ENCODE results near the gene ZNF689.
"Not testable (repeated sequence)": the region's sequence is repeated elsewhere in the genome, so short reads cannot be mapped to it uniquely, and the experiment has no call there.

Gene ZNF689

GRCh38 chr16:30590869-30591268 lies 19.3 kb downstream of the ZNF689 start:
- not testable (repeated sequence) for DNase-seq

- not testable (repeated sequence) for DNase-seq
Observed at GRCh38 chr16:30589582-30589981, 20.6 kb downstream of the ZNF689 start.

GRCh38 chr16:30588651-30589050 lies 21.5 kb downstream of the ZNF689 start:
- no peak for DNase-seq

GRCh38 chr16:30585400-30586191 lies 24.6 kb downstream of the ZNF689 start, which contains the start of gene ZNF785:
TSS of gene ZNF785 (minus strand) at chr16:30585697. CDS start at chr16:30585611, 86 bp downstream.
- peak; percentile 100 for DNase-seq

- DNase-seq: peak in 1 of 2 experiments; percentile 40
Observed at GRCh38 chr16:30585022-30585399, 25.2 kb downstream of the ZNF689 start.

GRCh38 chr16:30582611-30583340 lies 27.4 kb downstream of the ZNF689 start:
- no peak for DNase-seq

- no peak for DNase-seq
Observed at GRCh38 chr16:30581457-30581856, 28.7 kb downstream of the ZNF689 start.

GRCh38 chr16:30574678-30575077 lies 35.5 kb downstream of the ZNF689 start:
- no peak for DNase-seq

- DNase-seq: peak; percentile 99
Observed at GRCh38 chr16:30571445-30572322, 38.5 kb downstream of the ZNF689 start, which contains the start of gene ZNF688. TSS of gene ZNF688 (minus strand) at chr16:30571714. CDS start at chr16:30571629, 85 bp downstream.

- peak; percentile 18 to 48 for DNase-seq
Observed at GRCh38 chr16:30570636-30571444, 39.3 kb downstream of the ZNF689 start.

- DNase-seq: no peak
Observed at GRCh38 chr16:30569746-30570635, 40.2 kb downstream of the ZNF689 start.

GRCh38 chr16:30569281-30569680 lies 40.9 kb downstream of the ZNF689 start:
- no peak for DNase-seq

- DNase-seq: no peak
Observed at GRCh38 chr16:30567991-30568638, 42.1 kb downstream of the ZNF689 start.

GRCh38 chr16:30567160-30567990 lies 42.8 kb downstream of the ZNF689 start:
- no peak for DNase-seq

- DNase-seq: no peak
Observed at GRCh38 chr16:30566531-30566930, 43.7 kb downstream of the ZNF689 start.

GRCh38 chr16:30565984-30566383 lies 44.2 kb downstream of the ZNF689 start:
- DNase-seq: no peak

GRCh38 chr16:30565526-30565925 lies 44.7 kb downstream of the ZNF689 start:
- peak; percentile 48 to 86 for DNase-seq

- DNase-seq: no peak
Observed at GRCh38 chr16:30562021-30562420, 48.2 kb downstream of the ZNF689 start.

- no peak for DNase-seq
Observed at GRCh38 chr16:30561089-30561816, 48.9 kb downstream of the ZNF689 start.

Measured in NCI-H524 (cell line).